Measurements from ENCODE around the gene TMEM270. TPM values are rescaled to one million over a fixed set of nuclear protein-coding genes. Genes with fewer than 3 reads are reported as not detected.

Gene TMEM270
- polyA plus RNA-seq, 1 donor: 0.10 TPM

DNA sequence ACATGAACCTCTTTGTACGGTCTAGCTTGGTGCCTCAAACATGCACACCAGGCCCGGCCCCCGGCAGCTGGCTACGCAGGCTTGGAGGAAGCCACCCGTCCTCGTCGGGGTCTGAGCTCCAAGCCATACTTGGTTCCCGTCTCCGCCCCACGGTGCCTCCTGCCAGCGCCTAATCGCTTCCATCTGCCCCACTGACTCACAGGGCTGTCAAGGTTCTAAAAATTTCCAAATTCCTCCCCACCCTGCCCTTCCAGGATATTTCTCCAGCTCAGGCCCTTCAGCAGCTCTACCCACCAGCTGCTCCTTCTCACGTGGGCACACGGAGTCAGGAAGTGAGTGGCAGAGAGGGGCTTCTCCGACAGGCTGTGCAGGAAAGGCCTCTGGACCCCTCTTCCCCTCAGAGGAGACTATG, 38.8 kb downstream of the TMEM270 start:
- no peak overlapping the region for H3K27ac ChIP-seq (ENCODE audit: low read length)
- DNase-seq: no peak
- no peaks in the 10 kb centered on the region for H3K4me1 ChIP-seq (ENCODE audit: control insufficient read depth, insufficient read depth, low read length)
- no peaks in the 10 kb centered on the region for H3K36me3 ChIP-seq (ENCODE audit: control insufficient read depth, insufficient read depth, low read length)
- H3K9me3 ChIP-seq (ENCODE audit: control insufficient read depth, low read depth, low read length): peaks cover 5% of the 10 kb centered on the region
- no peak overlapping the region for H3K4me3 ChIP-seq (ENCODE audit: low read length)
- WGBS (ENCODE audit: insufficient coverage, low lambda C conversion rate): no CpG with 5 or more reads among the region's 15 CpGs
- H3K27me3 ChIP-seq (ENCODE audit: control insufficient read depth, insufficient read depth, low read length): no peaks in the 10 kb centered on the region

DNA sequence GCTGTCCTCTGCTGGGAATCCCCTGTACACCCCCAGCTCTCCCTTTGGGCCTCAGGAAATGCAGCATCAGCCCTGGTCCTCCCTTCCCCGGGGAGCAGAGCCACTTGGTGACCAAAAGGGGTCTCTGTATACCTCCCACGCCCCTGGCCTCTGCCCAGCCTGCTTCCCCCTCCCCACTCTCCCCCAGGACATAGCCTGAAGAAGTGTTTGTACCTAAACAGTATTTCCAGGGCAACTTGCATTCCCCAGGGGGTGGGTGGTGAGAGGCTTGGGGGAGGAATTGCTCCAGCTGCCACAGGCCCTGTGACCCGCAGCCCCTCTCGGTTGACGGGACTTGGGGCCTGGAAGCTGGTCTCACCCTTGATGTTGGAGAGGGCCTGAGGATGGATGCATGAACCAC, 39.3 kb downstream of the TMEM270 start:
- no peak overlapping the region for H3K27ac ChIP-seq (ENCODE audit: low read length)
- no peak for DNase-seq

DNA sequence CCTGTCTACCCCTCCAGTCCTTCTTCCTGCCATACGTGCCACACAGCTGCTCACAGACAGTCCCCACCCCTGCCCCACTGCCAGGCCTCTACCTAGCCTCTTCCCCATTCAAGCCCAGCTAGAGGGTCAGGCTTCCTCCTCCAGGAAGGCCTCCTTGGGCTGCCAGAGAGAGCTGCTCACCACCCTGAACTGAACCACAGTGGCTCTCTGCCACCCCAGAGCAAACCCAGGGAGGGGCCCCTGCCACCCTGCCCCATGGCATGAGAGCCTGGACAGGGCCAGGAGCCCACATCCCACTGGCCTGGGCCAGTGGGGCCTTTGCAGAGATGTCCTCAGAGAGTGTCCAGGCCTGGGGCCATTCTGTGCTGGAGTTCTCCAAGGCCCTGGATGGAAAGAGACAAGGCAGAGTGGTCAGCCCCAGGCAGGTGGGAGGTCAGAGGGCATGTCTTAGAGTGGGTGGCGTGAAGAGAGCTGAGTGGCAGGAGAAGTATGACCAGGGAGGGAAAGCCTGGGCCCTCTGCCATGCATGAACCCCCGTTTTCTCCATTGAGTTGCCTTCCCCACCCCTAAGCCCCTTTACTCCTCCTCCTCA, 40.4 kb downstream of the TMEM270 start:
- Histone ChIP-seq H3K36me3 (ENCODE audit: control insufficient read depth, insufficient read depth, low read length) (no peaks in the 10 kb centered on the region), H3K4me3 (ENCODE audit: low read length) (no peak overlapping the region), H3K4me1 (ENCODE audit: control insufficient read depth, insufficient read depth, low read length) (no peaks in the 10 kb centered on the region), H3K27me3 (ENCODE audit: control insufficient read depth, insufficient read depth, low read length) (no peaks in the 10 kb centered on the region), H3K9me3 (ENCODE audit: control insufficient read depth, low read depth, low read length) (no peaks in the 10 kb centered on the region), H3K27ac (ENCODE audit: low read length) (no peak overlapping the region)
- no CpG with 5 or more reads among the region's 3 CpGs for WGBS (ENCODE audit: insufficient coverage, low lambda C conversion rate)
- no peak for DNase-seq

More for the DNA sequence above, 39.3 kb downstream of the TMEM270 start:
- Histone ChIP-seq H3K36me3 (ENCODE audit: control insufficient read depth, insufficient read depth, low read length) (no peaks in the 10 kb centered on the region), H3K27me3 (ENCODE audit: control insufficient read depth, insufficient read depth, low read length) (no peaks in the 10 kb centered on the region), H3K4me3 (ENCODE audit: low read length) (no peak overlapping the region), H3K4me1 (ENCODE audit: control insufficient read depth, insufficient read depth, low read length) (no peaks in the 10 kb centered on the region), H3K9me3 (ENCODE audit: control insufficient read depth, low read depth, low read length) (no peaks in the 10 kb centered on the region)
- no CpG with 5 or more reads among the region's 5 CpGs for WGBS (ENCODE audit: insufficient coverage, low lambda C conversion rate)

DNA sequence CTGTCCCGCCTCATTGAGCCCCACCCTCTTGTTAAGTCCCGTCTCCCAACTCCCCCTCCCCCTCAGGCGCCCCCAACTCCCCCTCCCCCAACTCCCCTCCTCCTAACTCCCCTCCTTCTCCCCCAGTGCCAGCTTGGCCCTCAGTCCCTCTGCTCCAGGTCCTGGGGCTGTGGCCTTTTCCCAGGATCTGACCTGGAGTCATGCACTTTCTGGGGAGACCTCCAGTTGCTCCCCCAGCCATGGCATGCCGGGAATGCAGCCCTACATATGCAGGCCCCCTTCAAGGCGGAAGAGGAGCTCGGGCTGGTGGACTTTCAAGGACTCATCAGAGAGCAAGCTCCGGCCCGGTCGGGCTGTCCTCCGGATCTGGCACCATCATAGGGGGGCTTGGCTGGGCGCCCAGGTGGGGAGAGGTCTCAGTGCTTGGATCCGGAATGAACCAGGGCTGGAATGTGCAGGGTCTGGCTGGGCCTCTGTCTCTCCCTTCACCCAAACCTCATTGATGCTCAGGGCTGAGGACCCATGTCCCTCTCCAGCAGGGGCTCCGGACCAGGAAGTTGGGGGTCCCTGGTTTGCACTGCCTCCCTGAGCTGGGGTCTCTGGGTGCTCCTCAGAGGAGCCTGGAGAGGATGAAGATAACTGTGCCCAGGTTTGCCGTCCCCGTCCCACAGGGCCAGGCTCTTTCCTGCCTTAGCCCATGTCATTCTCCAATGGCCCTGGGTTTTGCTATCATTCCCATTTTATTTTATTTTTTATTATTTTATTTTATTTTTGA, 41.1 kb downstream of the TMEM270 start:
- Histone ChIP-seq H3K27me3 (ENCODE audit: control insufficient read depth, insufficient read depth, low read length) (no peaks in the 10 kb centered on the region), H3K4me1 (ENCODE audit: control insufficient read depth, insufficient read depth, low read length) (no peaks in the 10 kb centered on the region), H3K4me3 (ENCODE audit: low read length) (no peak overlapping the region), H3K27ac (ENCODE audit: low read length) (no peak overlapping the region), H3K9me3 (ENCODE audit: control insufficient read depth, low read depth, low read length) (no peaks in the 10 kb centered on the region), H3K36me3 (ENCODE audit: control insufficient read depth, insufficient read depth, low read length) (no peaks in the 10 kb centered on the region)
- WGBS (ENCODE audit: insufficient coverage, low lambda C conversion rate): 93% methylated on average over 2 of the region's 15 CpGs
- DNase-seq: no peak

DNA sequence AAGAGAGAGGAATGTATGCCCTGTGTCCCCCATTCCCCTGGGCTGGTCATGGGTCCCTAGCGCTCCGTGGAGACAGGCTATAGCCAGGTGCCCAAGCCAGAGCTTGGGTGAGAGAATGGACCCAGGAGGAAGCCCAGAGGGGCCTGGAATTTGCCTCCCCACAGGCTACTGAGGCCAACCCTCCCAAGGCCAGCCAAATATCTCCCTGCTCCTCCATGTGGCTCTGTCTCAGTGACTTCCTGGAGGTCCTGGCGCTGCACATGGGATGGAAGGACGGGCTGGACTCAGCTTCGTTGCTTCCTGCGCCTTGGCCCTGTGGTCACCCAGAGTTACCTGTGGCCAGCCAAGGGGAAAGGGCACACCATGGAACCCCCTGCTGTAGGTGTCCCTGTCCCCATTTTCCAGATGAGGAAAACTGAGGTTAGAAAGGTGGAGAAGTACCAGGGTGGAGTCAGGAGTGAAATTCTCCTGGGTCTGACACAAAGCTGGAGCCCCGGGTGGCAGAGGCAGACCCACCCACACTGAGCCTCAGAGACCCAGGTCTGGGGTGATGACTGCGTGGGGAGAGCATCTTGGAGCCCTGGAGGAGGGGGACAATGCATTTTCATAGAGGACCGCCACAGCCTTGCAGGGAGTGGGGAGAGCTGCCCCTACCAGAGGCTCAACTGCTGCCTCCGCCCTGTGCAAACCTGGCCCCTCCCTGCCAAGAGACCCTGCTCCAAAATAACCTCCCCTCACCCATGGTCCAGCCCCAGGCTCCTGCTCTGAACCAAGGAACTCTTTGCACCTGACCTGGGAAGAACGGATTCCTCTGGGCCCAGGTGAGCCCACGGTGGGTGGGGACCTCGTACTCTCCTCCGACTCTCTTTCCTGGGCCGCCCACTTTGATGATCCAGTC, 42.6 kb downstream of the TMEM270 start:
- WGBS (ENCODE audit: insufficient coverage, low lambda C conversion rate): no CpG with 5 or more reads among the region's 15 CpGs
- no peak for DNase-seq
- Histone ChIP-seq H3K4me1 (ENCODE audit: control insufficient read depth, insufficient read depth, low read length) (no peaks in the 10 kb centered on the region), H3K36me3 (ENCODE audit: control insufficient read depth, insufficient read depth, low read length) (no peaks in the 10 kb centered on the region), H3K27ac (ENCODE audit: low read length) (no peak overlapping the region), H3K9me3 (ENCODE audit: control insufficient read depth, low read depth, low read length) (no peaks in the 10 kb centered on the region), H3K4me3 (ENCODE audit: low read length) (no peak overlapping the region), H3K27me3 (ENCODE audit: control insufficient read depth, insufficient read depth, low read length) (no peaks in the 10 kb centered on the region)

DNA sequence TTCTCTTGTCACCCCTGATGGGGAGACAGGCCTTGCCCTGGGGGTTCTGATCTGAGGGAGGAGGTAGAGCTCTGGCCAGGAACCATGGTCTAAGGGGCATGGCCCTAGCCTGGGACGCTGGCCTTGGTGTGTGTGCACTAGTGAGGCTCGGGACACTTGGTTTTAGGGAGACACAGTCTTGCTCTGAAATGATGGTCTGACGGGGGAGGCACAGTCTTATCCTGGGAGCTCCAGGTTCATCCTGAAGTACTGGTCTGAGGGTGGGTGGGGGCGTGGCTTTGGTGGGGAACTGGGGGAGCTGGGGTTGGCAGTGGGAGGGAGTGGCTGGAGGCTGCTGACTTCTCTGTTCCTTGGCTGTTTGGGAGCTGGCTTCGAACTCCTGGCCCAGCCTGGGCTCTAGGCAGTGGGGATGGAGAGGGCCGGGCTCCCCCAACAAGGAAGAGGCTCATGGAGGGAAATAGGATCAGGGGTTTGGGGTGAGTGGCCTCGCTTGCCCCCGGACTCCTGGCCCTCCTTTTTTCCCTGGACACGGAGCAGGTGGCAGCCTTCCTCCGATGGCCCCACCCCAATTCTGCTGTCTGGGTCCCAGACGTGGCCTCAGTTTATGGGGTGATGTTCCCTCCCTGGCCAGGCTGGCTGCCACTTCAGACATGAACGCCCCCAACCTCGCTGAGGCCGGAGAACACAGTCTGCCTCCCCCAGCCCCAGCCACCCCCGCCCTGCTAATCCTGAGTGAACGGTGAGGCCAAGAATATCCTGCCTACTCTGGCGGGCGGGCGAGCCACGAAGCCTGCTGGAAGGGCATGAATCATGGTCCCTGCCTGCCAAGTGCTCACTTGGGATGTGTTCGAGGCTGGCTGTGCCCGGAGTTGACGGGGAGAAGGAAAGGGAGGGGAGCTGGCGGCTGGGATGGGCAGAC, 43.5 kb downstream of the TMEM270 start:
- Histone ChIP-seq H3K27me3 (ENCODE audit: control insufficient read depth, insufficient read depth, low read length) (no peaks in the 10 kb centered on the region), H3K9me3 (ENCODE audit: control insufficient read depth, low read depth, low read length) (no peaks in the 10 kb centered on the region), H3K4me1 (ENCODE audit: control insufficient read depth, insufficient read depth, low read length) (no peaks in the 10 kb centered on the region), H3K36me3 (ENCODE audit: control insufficient read depth, insufficient read depth, low read length) (no peaks in the 10 kb centered on the region), H3K4me3 (ENCODE audit: low read length) (no peak overlapping the region), H3K27ac (ENCODE audit: low read length) (no peak overlapping the region)
- no CpG with 5 or more reads among the region's 24 CpGs for WGBS (ENCODE audit: insufficient coverage, low lambda C conversion rate)
- no peak for DNase-seq

DNA sequence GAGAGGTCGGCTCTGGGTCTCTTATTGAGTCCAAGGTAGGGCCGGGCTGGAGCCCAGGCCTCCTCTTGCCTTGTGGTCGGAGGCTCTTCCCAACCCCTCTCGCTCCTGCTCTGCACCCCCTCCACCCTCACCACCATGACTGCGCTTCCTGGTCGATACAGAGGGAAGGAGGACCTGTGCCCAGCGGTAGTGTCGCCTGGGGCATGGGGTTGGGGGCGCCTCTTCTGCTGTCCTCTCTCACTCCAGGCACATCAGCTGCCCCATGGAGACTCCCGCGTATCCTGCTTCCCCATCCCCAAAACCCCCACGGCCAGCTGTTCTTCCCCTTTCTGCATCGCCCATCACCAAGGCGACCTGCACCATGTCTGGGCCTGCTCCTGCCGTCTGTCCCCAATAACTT, 44.4 kb downstream of the TMEM270 start:
- Histone ChIP-seq H3K27ac (ENCODE audit: low read length) (no peak overlapping the region), H3K9me3 (ENCODE audit: control insufficient read depth, low read depth, low read length) (no peaks in the 10 kb centered on the region), H3K36me3 (ENCODE audit: control insufficient read depth, insufficient read depth, low read length) (no peaks in the 10 kb centered on the region), H3K4me1 (ENCODE audit: control insufficient read depth, insufficient read depth, low read length) (no peaks in the 10 kb centered on the region), H3K27me3 (ENCODE audit: control insufficient read depth, insufficient read depth, low read length) (no peaks in the 10 kb centered on the region), H3K4me3 (ENCODE audit: low read length) (no peak overlapping the region)
- no peak for DNase-seq
- WGBS (ENCODE audit: insufficient coverage, low lambda C conversion rate): no CpG with 5 or more reads among the region's 15 CpGs

- Histone ChIP-seq H3K27me3 (ENCODE audit: control insufficient read depth, insufficient read depth, low read length) (no peaks in the 10 kb centered on the region), H3K36me3 (ENCODE audit: control insufficient read depth, insufficient read depth, low read length) (no peaks in the 10 kb centered on the region), H3K4me3 (ENCODE audit: low read length) (no peak overlapping the region), H3K4me1 (ENCODE audit: control insufficient read depth, insufficient read depth, low read length) (no peaks in the 10 kb centered on the region), H3K27ac (ENCODE audit: low read length) (no peak overlapping the region), H3K9me3 (ENCODE audit: control insufficient read depth, low read depth, low read length) (no peaks in the 10 kb centered on the region)
- WGBS (ENCODE audit: insufficient coverage, low lambda C conversion rate): 71% methylated on average over 4 of the region's 13 CpGs
- no peak for DNase-seq
Observed at GRCh38 chr7:73906874-73907273, 45.9 kb downstream of the TMEM270 start.

- H3K9me3 ChIP-seq (ENCODE audit: control insufficient read depth, low read depth, low read length): no peaks in the 10 kb centered on the region
- H3K36me3 ChIP-seq (ENCODE audit: control insufficient read depth, insufficient read depth, low read length): no peaks in the 10 kb centered on the region
- no peaks in the 10 kb centered on the region for H3K27me3 ChIP-seq (ENCODE audit: control insufficient read depth, insufficient read depth, low read length)
- WGBS (ENCODE audit: insufficient coverage, low lambda C conversion rate): no CpG with 5 or more reads among the region's 12 CpGs
- no peak overlapping the region for H3K4me3 ChIP-seq (ENCODE audit: low read length)
- no peak overlapping the region for H3K27ac ChIP-seq (ENCODE audit: low read length)
- H3K4me1 ChIP-seq (ENCODE audit: control insufficient read depth, insufficient read depth, low read length): no peaks in the 10 kb centered on the region
- no peak for DNase-seq
Observed at GRCh38 chr7:73907554-73908122, 46.7 kb downstream of the TMEM270 start.

Measured in large intestine (tissue), 3 donors.